CD4-positive, alpha-beta T cell treated with Interleukin-2 at 100 ng/mL for 4 hours (primary cell): ENCODE measurements around the gene METTL8.
A peak's percentile ranks its signal among the peaks of the same experiment; 100 is the strongest.

Source experiments
- DNase-seq: peaks from one replicate; pipeline ENCODE4 v3.0.0-alpha.2; 2020; ENCODE audit warnings: low spot score

METTL8 gene, protein sequence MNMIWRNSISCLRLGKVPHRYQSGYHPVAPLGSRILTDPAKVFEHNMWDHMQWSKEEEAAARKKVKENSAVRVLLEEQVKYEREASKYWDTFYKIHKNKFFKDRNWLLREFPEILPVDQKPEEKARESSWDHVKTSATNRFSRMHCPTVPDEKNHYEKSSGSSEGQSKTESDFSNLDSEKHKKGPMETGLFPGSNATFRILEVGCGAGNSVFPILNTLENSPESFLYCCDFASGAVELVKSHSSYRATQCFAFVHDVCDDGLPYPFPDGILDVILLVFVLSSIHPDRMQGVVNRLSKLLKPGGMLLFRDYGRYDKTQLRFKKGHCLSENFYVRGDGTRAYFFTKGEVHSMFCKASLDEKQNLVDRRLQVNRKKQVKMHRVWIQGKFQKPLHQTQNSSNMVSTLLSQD

DNA sequence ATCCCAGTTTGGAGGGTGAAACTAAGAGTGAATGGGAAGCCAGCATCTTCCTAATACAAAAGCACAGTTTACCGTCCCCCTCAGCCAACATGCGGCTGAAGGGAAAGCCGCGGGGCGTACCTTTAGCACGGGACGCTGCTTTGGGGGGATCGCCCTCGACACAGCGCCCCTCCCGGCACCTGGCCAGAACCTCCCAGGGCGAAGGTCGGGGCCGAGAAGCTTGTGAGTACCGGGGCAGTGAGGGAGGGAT is at the start of gene METTL8:
Gene METTL8 (minus strand): TSS at position 228 of the 250 bp plus-strand sequence. CDS start 41,805 bp downstream, outside the sequence.
- DNase-seq, result no peak

DNA sequence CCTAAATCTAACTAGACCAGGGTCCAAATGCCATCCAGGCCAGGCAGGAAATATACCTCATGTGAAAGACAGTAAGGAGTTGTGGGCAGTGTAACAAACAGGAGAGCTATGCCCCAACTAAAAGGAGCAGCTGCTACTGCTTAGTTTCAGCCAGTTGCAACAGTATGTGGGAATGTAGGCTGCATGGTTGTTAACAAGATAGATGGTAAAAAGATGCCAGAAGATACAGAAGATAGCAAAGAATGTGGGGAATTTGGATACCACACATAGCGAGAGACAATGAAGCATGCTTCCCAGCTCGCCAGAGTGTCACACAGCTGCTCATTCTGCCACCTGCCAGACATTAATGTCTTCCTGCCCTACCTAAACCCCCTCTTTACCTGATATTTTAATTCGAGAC is 49.1 kb upstream of the METTL8 start:
- no peak for DNase-seq

DNA sequence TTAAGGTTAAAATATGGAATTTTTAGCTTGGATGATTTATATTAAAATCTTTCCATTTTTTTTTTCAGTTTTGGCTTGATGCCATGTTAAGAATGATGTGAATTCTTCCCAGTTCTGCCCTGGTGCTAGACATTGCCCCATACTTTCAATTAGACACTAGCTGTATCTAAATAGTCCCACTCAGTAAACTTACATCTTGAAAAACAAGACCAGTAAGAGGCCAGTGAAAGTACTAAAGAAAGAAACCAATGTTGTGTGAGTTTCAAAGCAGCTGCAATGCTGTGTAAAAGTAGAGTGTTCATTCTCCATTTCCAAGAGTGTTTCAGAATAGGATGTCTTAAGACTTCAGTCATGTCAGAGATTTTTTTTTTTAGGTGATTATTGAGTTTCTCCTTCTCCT is 48.5 kb upstream of the METTL8 start:
- no peak for DNase-seq

DNA sequence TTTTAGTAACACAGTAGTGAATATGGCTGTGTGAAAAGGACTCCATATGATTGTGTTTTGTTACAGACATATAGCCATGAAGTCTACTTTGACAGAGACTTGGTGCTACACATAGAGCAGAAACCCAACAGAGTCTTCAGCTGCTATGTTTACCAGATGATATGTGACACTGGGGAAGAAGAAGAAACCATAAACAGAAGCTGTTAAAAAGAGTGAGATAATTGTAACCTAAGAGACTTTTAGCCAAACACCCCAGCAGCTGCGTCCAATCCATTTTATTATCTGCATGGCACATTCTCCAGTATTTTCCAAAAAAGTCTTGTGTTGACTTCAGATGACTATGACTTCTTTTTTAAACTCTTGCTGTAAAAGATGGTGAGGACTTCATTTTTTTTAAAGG is 47.1 kb upstream of the METTL8 start:
- DNase-seq, result no peak

DNA sequence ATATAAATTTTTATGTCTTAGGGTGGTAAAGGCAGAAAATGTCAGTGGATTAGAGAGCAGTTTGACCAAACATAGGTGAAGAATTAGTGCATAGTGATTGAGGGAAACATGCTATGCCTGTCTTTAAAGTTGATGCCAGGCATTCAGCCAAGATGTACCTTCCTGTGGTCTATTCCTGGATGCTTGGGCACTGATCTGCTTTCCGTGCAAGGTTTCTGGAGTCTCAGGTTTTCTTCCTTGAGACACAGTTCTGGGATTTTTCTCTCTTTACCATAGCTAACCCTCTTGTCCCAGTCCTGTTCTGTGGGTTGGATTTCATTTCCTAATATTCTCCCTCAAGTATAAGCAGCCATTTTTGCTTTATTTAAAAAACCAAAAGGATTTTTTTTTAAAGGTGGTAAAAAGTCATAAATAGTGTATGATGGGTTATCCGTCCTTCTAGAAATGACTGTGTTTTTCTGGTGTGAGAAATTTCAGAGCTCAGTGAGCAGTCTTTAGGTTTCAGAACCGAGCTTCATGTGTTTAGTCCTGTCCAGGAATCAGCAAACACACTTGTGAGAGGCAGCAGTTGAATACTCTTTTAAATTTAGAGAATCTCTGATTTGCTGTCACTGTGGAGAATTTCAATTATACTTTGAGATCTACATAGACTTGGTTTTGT is 45.5 kb upstream of the METTL8 start:
- DNase-seq, result no peak

DNA sequence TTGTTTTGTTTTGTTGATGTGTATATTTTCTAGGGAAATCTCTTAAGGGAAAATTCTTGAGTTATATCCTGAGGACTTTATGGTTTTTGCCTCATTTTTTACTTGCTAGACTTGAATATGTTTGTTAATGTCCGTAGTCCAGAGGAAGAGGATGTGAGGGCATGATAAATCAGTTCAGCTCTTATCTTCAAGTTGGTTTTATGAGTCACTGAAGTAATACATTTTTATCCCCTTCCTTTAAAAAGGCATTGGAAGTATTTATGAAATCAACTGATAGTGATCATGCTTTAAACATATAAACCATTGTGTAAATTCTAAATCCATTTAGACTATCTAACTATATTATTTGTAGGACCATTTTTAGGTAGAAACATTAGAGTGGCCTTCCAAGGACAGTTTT is 44.6 kb upstream of the METTL8 start:
- DNase-seq, result no peak

DNA sequence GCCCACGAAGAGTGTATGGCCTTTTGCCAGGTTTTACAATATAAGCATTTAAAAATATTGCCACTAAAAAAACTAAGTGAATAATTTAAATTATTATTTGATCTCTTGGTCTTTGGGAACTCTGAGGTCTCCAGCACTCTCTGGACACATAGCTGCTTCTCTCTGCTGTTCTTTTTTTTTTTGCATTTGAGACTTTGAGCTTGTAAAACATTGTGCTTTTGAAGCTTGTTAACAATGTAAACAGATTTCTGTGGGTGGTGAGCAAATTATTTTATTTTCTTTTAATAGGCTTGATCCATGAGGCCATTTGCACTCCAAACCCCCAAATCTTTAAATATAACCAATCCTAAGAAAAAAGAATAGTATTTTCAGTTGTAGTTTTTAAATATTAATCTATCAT is 42.2 kb upstream of the METTL8 start:
- DNase-seq, result no peak

DNA sequence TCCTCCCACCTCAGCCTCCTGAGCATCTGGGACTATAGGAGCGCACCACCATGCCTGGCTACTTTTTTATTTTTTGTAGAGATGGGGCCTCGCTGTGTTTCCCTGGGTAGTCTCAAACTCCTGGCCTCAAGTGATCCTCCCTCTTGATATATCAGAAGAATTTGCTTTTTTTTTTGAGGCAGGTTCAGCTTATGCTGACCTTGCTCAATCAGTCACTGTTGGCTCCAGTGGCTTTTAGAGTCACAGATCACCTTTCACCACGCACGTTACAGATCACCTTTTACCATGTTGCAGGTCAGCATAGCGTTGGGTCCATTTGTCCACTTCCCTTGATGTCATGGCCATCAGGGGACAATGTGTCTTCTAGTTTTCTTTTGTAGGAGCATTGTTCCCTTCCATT is 36.3 kb upstream of the METTL8 start:
- DNase-seq, result no peak

DNA sequence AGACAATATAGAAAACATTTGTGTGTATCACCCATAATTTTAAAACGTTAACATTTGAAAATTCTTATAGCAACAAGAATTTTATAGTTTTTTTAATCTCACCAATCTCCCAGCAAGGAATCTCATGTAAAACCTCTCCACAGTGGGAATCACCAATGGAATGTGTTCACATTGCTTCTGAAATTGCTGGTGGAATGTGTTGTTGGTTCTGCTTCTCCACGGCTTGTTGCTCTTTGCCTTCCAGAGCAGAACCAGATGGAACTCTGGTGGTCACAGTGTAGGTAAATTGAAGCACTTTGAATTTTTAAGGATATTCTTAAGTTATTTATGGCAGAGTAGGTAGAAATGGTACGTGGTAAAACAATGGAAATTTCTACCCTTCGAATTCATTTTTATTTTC is 35.4 kb upstream of the METTL8 start:
- DNase-seq, result no peak

DNA sequence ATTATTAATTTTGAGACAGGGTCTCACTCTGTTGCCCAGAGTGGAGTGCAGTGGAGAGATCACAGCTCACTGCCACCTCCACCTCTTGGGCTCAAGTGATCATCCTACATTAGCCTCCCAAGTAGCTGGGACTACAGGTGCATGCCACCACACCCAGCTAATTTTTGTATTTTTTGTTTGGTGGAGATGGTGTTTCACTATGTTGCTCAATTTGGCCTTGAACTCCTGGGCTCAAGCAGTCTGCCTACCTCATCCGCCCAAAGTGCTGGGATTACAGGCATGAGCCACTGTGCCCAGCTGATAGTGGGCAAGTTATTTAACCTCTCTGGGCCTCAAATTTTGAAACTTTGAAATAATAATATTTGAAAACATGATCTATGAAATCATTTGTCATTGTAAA is 26.7 kb upstream of the METTL8 start:
- DNase-seq, result no peak

DNA sequence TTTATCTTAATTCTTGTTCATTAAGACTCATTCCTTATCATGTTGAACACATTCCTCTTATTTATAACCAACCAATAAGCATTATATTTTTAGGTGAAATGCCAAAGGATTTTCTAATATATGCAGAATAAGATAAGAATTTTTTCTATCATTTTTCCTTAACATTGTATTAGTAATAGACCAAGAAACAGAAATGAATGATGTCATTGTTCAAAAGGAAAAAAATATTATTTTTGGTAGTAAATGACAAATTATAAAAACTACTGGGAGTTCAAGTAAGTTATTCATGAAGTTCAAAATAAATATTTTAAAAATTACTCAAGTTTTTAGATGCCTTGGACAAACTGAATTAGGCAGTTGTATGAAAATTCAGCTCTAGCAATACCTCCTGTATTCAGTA is 25.7 kb upstream of the METTL8 start:
- no peak for DNase-seq

DNA sequence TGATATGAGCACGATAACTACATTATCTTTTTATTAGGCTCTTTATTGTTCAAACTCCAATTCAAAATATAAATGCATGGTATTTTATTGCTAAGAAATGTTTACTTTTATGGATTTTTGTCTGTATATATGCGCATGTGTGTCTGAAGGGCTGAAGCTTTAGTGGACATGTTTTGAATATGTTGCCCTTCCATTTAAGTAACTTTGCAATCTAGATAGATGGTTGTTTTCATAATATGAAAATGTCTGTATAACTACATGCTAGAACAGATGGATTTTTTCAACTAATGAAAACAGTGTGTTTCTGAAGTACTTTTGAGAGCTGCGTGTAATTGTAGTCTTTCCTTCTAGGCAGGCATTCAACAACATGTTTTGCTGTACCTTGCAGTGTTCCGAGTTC is 19.0 kb upstream of the METTL8 start:
- no peak for DNase-seq

DNA sequence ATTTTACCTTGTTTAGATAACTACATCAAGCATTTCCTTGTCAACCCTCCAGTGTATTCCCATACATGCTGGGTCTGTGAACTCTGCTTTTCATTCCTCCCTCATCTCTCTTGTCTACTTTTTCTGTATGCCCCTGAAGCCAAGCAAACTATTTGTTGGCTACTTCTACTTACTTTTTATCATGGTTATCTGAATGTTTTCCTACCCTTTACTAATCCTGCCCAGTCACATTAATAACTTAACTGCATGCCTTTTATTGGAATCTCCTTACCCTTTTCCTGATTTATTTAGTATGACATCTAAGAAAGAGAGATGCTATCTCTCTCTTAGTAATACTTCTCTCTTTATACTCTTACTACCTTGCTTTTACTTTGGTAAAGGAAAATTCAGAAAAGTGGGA is 17.3 kb upstream of the METTL8 start:
- DNase-seq, result no peak

DNA sequence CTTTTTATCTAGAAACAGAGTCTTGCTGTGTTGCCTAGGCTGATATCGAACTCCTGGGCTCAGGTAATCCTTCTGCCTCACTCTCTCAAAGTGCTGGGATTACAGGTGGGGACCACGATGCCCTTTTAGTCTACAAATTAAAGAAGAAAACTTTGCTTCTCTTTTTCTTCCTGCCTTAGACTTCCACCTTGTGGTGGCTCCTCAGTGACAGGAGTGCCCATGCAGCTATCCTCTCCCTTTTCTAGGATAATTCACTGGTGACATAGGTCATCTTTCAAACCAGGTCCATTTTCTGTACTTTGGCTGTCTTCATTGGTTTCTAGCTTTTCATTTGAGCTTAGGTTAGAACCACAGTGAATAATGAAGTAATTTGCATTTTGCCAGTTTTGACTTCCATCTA is 13.9 kb upstream of the METTL8 start:
- DNase-seq, result no peak

DNA sequence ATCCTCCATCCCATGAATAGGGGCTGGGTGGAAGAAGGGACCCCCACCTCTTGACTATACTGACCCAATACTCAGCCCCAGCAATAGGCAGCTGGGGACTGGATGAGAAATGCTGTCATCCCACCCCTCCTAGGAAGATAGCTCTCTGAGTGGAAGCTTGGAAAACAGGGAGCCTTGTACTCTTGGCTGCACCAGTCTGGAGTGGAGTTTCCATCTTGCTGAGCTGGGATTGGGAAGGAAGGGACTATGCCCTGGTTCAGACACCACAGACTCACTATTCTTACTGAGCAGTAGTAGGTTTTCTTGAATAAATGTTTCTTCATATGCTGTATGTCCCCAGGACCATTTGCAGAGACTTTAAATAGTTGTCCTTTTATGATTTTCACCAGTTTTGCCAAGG is 7.7 kb upstream of the METTL8 start:
- DNase-seq, result no peak

DNA sequence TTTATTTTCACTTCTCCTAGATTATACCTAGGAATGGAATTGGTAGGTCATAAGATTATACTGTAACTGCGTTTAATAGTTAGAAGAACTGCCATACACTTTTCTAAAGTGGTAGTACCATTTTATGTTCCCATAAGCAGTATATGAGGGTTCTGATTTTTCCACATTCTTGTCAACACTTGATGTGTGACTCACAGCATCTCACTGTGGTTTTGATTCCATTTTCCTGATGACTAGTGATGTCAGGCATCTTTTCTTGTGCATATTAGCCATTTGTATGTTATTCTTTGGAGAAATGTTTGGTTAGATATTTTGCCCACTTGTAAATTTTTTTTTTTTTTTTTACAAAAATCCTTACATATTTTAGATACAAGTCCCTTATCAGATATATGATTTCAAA is 2.5 kb upstream of the METTL8 start:
- no peak for DNase-seq

DNA sequence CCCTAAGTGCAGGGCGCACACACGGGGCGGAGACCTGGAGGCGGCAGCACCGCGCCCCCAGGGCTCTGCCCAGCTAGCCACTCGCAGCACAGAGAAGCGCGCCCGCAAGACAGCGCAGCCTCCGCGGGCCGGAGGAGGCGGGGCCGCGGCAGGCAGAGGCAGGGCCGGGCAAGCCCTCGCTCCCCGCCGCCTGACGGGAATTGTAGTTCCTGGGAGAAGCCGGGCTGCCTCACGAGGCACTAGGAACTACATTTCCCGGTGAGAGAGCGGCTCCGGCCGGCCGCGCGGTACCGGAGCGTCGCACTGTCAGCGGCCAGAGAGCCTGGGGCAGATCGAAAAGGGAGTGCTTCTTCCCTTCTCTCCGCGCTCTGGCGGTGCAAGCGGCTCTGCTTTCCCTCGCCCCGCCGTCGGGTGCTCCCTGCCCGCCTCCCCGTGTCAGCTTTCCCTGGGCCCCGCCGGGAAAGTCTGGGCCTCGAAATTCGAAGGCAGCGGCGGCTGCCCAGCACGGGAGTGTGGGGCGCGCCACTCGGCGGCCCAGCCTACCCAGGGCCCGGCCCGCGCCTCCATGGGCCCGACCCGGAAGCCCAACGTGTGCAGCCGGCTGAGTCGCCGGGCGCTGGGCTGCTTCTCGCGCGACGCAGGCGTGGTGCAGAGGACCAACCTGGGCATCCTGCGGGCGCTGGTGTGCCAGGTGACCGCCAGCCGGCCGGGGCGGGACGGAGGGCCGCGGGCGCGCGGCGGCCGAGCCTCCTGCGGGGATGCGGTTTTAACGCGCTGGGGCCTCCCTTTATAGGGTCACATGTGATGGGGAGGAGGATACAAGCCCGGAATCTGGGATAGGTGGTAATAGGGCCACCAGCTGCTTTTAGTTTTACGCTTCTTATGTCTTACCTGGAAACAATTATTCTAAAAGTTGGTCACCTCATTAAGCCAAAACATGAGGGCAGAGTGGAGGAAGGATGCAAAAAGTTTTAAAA is 511 bp upstream of the METTL8 start, which contains the start of gene DCAF17:
Gene DCAF17 (plus strand): TSS at position 214 of the 977 bp plus-strand sequence. CDS start 352 bp downstream, at position 566.
- DNase-seq, result peak; percentile 96

DNA sequence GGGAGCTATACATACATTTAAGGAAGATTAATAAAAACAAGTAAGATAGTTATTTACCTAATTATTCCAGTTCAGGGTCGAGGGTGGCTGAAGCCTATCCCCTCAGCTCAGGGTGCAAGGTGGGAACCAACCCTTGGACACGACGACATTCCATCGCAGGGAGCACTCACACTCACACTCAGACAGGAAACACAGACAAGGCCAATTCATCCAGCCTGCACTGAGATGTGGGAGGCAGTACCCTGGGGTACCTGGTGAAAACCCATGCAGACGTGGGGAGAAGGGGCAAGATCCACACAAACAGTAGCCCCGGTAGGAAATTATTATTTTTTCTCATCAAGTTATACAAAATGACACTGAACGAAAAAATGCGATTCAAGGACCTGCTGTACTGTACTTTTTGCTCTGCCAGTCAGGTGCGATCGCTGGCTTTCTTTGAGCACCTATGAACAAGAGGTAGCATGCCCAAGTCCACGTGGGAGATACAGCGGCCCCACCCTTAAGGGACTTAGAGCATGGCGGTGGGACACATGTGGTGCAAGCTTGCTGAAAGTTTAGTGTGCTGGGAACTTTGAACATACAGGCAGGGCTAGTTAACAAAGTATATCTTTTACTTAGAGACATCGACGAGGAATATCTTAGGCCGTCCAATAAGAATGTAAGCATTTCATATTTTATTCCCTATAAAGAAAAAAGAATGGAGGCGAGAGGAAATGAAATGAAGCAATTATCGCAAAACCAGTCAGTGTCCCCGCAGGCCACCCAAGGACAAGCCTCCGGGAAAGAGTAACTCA is 624 bp downstream of the METTL8 start:
- peak; percentile 30 for DNase-seq

DNA sequence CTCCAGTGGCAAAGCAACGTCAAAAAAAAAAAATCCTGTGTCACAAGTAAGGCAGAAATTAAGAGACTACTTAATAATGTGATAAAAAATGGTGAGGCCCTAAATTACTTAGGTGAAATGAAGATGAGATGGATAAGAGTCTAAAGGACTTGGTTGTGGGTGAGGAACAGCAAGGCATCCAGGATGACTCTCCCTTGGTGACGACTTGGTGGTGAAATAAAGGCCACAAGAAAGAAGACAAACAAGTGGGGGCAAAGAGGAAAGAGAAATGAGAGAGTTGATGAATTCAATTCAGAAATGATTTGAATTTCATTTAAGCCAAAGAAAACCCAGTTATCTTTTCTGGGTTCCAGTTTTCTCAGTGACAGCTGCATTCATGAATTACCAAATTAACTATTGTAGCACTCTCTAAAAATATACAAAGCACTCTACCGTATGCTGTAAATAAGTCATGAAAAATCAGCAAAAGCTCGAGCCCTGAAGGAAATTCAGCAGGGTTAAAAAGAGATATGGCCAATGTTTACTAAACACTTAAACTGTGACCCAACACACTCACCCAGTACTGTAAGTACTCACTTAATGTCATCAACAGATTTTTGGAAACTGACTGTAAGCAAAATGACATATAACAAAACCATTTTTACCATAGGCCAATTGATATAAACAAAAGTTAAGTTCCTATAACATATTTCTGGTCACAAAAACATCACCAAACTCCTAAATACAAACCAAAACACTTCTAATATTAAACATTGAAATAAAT is 1.4 kb downstream of the METTL8 start:
- DNase-seq, result no peak

DNA sequence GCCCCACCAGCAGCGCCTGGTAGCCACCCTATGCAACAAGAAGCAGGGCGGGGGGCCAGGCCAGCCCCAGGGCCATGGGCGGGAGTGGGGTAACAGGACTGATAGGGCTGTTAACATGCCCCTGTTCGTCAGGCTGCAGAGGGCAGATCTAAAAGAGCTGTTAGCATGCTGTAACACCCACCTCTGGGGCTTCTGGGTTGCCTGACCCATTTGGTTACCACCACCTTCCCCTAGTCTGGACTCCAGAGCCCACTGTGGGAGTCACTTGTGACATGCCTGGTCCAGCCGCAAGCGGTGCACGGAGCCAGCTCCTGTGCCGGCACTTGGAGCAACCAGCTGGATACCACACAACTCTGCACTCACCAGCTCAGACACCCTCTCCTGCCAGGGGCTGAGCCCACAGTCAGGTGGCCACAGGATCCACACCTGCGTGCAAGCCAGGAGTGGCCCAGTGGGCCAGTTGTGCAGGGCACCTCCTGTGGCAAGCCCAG is 2.1 kb downstream of the METTL8 start:
- no peak for DNase-seq
